ENCODE results near the gene MSANTD4.
"Not testable (repeated sequence)": the region's sequence is repeated elsewhere in the genome, so short reads cannot be mapped to it uniquely, and the experiment has no call there.

MSANTD4 gene

GRCh38 chr11:106012744-106013143, 9.3 kb downstream of the MSANTD4 start:
- DNase-seq, result no peak

- no peak for DNase-seq
These were observed 10.6 kb downstream of the MSANTD4 start for GRCh38 chr11:106011481-106011880.

- DNase-seq, result not testable (repeated sequence)
These were observed 18.9 kb downstream of the MSANTD4 start for GRCh38 chr11:106003094-106003493.

- DNase-seq, result no peak
These were observed 20.6 kb downstream of the MSANTD4 start for GRCh38 chr11:106001304-106002012.

GRCh38 chr11:105991888-105992287, 30.2 kb downstream of the MSANTD4 start:
- no peak for DNase-seq

GRCh38 chr11:105989124-105989523, 32.9 kb downstream of the MSANTD4 start:
- no peak for DNase-seq

- no peak for DNase-seq
These were observed 33.8 kb downstream of the MSANTD4 start for GRCh38 chr11:105988197-105988596.

GRCh38 chr11:105986554-105986953, 35.5 kb downstream of the MSANTD4 start:
- no peak for DNase-seq

GRCh38 chr11:105979997-105980703, 41.9 kb downstream of the MSANTD4 start:
- no peak for DNase-seq

- no peak for DNase-seq
These were observed 46.9 kb downstream of the MSANTD4 start for GRCh38 chr11:105975128-105975527.

GRCh38 chr11:105969756-105970155, 52.3 kb downstream of the MSANTD4 start:
- DNase-seq, result no peak

GRCh38 chr11:105968021-105968697, 53.9 kb downstream of the MSANTD4 start:
- DNase-seq, result no peak

GRCh38 chr11:105960252-105961245, 61.5 kb downstream of the MSANTD4 start:
- DNase-seq, result no peak
